Mesenteric fat pad (tissue), 1 donor: ENCODE measurements around the gene CLHC1. TPM values are rescaled to one million over a fixed set of nuclear protein-coding genes. Genes with fewer than 3 reads are reported as not detected.
"Not testable (repeated sequence)": the region's sequence is repeated elsewhere in the genome, so short reads cannot be mapped to it uniquely, and the experiment has no call there.

Experiments
- DNase-seq: peaks from one replicate; pipeline ENCODE4 v3.0.0-alpha.2; 2020; ENCODE audit warnings: low spot score
- total RNA-seq: library from RNA; stranded (reverse); fragmentation: NEBNext Ultra II Directional; extraction: Animal tissue kit (Norgen Biotek cat#: 25700); gene quantifications from one replicate; pipeline ENCODE4 v1.2.1, GENCODE V29; 2021
- donor health status: DM: yes; HTN: yes; CAD: no.

Gene CLHC1
- total RNA-seq, 1 donor from 2014 or later, result 5.2 TPM

DNA sequence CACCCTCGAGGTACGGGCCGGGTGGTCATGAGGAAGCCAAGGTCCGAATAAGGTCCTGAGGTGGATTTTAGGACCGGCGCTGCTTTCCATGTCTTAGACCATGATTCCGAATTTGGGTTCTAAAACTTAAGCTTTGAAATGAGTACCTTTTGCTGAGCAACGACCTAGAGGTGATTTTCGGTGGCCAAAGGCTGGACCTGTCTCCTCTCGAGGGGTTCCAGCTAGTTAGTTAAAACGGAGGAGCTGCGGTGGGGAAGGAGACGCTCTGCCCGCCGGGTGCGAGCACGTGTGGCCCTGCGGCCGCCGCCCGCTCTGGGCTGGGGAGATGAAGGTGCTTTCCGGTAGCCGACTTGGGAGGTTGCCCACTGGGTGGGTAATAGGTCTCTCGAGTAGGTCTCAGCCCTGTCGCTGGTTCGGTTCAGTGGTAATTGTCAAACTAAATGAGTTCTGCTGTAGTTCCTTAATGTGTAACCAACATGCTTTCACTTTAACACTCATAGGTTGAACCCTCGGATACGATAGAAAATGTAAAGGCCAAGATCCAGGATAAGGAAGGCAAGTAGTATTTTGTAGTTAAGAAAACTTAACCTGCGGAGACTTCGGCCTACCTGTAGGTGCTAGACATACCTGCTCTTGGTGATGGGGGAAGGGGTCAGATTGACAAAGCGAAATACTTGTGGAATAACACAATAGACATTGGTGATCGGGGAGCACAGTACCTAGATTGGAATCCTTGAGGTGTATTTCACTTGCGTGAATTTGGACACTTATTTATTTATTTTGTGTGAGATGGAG, 967 bp upstream of the CLHC1 start:
- no peak for DNase-seq

DNA sequence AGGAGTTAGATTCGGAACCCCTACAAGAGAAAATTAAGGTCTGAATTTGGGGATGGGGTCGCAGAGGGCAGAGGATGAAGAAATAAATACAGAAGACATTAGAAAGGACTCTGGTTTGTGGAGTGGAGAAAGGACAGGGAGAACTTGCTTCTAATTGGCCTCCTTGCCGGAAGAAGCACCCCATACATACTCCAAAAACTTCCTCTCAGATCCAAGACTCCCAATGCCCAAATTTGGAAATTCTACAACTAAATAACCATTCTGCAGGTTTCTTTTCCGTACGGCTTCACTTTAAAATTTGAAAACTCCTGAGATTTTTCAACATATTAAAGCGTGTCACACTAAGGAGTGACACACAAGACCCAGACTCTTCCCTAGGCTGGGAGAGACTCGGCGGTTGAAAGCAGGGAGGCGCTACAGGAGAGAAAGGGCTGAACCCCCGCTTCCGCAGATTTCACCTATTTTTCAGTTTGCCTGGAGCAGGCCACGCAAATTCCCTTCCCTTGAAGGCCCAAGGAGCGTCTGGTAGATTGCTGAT, 478 bp downstream of the CLHC1 start:
- DNase-seq, result no peak

DNA sequence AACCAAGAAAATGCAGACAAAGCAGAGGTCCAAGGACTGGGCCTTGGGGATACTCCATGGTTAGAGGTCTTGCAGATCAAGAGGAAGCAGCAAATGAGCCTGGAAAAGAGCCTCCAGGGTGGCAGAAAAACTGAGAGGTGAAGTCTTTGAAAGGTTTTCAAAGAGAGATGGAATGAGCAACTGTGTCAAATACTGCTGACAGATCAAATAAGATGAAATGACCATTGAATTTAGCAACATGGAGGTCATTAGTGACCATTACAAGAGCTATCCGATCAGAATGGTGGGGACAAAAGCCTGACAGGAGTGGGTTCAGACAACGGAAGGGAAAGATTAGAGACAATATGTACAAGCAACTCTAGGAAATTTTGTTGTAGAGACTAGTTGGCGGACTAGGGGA, 1.5 kb downstream of the CLHC1 start:
- DNase-seq, result no peak

DNA sequence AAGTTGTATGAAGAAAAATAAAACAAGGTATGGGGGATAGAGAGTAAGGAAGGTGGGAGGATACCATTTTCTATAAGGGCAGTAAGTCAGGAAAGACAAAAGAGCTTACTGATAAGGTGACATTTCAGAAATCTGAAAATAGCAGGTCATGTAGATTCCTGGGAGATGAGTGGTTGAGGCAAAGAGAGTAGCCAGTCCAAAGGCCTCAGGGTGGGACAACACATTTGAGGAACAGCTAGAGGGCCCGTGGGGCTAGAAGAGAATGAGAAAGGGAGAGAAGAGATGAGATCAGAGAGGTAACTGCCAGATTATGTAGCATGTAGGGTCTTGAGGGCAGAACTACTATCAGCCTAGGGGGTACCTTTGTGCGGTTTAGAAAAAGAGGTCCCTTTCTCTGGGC, 2.9 kb downstream of the CLHC1 start:
- DNase-seq, result no peak

DNA sequence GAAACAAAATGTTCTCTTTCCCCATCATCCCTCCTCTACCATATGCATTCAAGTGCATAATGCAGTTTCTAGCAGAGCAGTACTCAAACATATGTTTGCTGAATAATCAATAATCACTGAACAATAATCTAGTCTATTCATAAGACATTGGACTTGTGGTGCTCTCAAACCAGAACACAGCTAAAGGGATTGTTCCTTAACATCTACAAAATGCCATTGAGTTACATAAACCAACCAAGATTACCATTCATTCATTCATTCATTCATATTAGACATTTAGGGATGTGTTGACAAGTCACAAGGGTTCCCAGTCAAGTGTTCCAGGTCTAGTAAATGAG, 3.9 kb downstream of the CLHC1 start:
- DNase-seq, result no peak

DNA sequence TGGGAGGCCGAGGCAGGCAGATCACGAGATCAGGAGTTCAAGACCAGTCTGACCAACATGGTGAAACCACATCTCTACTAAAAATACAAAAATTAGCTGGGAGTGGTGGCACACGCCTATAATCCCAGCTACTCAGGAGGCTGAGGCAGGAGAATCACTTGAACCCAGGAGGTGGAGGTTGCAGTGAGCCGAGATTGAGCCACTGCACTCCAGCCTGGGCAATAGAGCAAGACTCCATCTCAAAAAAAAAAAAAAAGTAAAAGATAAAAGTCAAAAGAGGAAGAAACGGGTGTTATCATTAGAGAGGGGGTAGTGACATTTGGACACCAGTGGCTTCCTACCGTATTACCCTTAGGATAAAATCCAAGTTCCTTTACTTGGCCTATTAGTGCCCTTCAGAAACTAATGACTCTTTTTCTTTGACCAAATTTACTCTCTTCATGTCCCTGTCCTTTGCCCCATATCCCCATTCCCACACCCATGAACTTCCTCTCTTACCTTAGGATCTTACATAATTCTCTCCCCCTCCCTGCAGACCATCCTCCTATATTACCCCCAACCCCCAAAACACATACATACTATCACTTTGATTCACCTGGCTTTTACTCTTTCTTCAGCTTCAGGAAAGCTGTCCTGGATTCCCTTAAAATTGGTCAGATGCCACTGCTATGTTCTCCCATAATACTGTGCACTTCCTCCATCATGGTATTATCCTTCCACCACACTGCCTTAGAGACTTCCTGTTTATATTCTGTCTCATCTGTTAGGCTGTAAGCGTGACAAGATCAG, 4.5 kb downstream of the CLHC1 start:
- not testable (repeated sequence) for DNase-seq

DNA sequence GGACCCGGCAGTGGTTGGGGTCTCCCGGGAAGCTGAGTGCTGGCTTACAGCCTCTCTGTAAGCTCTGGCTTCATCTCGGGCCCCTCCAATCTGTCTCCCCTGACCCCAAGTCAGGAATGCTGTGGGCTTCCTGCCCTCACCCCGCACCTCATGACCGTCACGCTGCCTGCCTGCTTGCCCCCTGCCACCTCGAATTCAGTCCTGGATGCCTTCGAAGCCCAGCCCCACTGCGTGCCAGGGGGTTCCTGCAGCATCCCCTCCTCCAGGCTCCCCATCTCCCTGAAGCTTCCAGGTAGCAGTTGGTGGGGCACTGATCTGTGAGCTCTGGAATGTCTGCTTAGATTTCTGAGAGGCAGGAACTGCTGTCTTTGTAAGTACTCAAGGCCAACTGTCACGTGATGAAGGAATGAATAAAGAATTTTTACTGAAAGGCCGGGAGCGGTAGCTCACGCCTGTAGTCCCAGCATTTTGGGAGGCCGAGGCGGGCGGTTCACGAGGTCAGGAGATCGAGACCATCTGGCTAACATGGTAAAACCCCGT, 6.5 kb downstream of the CLHC1 start:
- DNase-seq, result no peak

DNA sequence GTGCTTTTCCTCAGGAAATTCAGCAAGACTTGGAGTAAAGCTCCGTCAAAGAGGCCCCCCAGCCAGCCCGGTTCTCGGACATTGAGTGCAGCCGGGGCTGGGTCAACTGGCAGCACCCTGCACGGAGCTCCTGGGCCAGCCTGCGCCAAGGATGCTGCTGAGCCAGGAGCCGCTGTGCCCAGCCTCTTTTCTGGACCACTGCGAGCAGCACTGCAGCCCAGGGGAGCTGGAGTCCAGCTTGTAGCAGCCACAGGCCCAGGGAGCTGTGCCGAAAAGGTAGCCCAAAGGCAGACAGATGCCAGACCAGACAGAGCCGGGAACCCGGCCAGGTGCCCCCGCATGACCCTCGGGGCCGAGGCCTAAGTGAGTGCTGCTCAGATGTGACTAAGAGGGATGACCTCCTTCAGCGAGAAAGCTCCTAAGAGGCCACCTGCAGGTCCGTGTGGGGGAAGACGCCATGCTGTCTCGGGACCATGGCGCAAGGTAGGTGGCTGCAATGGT, 7.3 kb downstream of the CLHC1 start:
- no peak for DNase-seq

DNA sequence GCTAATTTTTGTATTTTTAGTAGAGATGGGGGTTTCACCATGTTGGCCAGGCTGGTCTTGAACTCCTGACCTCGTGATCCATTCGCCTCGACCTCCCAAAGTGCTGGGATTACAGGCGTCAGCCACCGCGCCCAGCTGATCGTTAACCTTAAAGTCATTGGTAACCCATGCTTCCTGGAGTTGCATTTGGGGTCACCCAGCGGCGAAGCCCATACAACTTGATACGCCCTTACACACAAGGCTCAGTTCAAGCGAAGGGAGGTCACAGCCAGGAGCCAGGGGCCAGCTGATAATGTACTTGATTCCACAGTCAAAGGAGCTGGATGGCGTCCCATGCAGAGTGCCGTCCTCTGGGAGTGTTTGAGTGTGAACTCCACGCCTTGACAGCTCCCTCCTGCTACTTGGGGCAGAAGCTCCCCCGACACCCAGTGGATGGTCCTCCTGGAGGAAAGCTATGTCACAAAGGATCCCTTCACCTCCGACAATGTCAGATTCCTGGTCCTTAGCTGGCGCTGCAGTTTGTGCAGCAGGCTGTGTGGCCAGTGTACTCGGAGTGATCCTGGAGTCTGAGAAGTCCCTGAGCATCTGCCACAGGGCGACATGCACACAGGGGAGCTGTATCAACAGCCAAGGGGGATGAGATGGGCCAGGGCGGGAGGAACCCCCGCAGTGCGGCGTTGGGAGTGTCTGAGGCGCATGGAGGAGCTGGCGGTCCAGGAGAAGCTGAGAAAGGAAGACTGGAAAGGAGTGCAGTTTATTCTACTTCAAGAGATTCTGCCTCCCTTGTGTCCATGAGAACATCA, 7.9 kb downstream of the CLHC1 start:
- no peak for DNase-seq

DNA sequence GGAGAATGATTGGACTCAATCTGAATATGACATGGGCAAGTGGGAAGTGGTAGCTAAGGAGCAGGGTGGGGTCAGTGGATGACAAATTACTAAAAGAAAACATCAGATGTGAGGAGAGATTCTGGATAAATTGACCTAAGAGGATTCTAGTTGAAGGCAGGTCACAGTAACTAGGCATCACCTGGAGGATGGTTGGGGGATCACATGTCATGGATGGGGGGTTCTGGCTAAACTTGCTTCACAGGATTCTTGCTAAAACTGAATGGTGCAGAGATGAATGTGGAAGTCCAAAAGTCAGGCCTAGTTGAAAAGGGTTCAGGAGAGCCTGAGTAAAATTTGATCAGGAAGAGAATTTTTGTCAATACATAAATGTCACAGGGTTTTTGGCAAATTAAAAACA, 18.3 kb downstream of the CLHC1 start:
- no peak for DNase-seq

DNA sequence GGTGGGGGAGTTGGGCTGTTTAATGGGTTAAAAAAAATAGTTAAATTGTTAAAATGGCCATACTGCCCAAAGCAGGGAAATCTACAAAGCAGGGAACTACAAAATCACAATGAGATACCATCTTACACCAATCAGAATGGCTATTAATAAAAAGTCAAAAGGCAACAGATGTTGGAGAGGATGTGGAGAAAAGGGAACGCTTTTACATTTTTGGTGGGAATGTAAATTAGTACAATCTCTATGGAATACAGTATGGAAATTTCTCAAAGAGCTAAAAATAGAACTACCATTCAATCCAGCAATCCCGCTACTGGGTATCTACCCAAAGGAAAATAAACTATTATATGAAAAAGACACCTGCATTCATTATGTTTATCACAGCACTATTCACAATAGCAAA, 27.1 kb downstream of the CLHC1 start:
- DNase-seq, result no peak

DNA sequence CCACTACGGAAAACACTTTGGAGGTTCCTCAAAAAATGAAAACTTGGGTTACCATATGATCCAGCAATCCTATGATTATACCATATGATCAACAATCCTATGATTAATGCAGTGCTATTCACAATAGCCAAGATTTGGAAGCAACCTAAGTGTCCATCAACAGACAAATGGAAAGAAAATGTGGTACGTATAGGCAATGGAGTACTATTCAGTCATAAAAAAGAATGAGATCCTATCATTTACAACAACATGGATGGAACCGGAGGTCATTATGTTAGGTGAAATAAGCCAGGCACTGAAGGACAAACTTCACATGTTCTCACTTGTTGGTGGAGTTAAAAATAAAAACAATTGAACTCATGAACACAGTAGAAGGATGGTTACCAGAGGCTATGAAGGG, 27.6 kb downstream of the CLHC1 start:
- DNase-seq, result no peak

DNA sequence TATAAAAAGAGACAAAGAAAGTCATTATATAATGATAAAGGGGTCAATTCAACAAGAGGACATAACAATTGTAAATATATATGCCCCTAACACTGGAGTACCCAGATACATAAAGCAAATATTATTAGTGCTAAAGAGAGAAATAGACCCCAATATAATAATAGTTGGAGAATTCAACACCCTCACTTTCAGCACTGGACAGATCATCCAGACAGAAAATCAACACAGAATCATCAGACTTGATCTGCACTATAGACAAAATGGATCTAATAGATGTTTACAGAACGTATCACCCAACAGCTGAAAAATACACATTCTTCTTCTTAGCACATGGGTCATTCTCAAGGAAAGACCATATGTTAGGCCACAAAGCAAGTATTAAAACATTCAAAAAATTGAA, 31.7 kb downstream of the CLHC1 start:
- DNase-seq, result no peak

DNA sequence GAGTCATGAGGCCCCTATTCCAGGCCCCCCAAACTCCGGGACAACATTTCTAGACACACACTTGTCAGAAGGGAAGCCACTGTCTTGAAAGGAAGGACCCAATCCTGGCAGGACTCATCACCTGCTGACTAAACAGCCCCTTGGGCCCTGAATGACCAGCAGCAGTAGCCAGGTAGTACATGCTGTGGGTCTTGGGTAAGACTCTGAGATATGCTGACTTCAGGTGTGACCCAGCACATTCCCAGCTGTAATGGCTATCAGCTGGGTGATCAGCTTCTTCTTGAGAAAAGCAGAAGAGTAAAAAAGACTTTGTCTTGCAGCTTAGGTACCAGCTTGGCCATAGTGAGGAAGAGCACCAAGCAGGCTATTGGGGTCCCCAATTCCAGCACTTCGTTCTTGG, 35.6 kb downstream of the CLHC1 start:
- no peak for DNase-seq

DNA sequence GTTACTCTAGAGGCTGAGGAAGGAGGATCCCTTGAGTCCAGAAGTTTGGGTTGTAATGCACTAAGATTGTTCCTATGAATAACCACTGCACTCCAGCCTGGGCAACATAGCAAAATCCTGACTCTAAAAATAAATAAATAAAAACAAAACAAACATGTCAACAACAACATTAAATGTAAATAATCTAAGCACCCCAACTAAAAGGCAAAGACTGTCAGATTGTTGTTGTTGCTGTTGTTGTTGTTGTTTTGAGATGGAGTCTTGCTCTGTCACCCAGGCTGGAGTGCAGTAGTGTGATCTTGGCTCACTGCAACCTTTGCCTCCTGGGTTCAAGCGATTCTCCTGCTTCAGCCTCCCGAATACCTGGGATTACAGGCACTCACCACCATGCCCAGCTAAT, 40.2 kb downstream of the CLHC1 start:
- DNase-seq, result not testable (repeated sequence)

DNA sequence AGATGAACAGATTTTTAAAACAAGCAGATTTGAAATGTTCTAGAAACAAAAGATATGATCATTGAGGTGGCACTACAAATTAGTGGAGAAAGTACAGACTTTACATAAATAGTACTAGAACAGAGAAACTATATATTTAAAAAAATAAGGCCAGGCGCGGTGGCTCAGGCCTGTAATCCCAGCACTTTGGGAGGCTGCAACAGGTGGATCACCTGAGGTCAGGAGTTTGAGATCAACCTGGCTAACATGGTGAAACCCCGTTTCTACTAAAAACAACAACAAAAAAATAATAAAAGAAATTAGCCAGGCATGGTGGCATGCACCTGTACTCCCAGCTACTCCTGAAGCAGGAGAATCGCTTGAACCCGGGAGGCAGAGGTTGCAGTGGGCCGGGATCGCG, 45.3 kb downstream of the CLHC1 start:
- not testable (repeated sequence) for DNase-seq

DNA sequence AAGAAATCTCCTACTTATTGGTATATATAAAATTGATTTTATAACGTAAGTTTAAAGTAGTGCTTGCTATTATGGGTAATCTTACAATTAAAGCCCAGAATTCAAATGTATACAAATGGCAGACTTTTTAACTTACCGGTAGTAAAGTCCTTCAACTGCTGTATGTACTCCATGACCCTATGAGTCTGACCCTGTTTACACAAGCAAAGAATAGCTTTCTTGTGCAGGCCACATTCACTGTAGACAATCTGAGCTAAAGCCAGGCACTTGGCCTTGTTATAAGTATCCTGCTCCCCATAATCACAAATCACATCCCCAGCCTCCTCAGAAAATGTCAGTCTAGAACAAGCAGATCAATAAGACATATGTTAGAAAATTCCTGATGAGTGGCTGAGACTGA, 51.7 kb downstream of the CLHC1 start:
- DNase-seq, result no peak

DNA sequence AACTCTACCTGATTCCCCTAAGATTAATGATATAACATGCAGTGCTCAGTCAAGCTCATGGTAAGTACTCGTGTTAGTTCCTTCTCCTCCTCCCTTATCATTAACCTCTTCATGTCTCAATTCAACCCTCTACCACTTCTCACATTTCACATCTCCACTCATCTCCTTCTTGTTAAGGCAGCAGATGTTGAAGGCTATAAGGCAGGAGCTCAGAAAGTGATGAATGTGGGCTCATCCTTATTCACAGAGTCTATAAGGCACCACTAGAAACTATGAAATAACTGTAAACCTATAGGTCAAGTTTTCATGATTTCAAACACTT, 56.0 kb downstream of the CLHC1 start:
- no peak for DNase-seq

DNA sequence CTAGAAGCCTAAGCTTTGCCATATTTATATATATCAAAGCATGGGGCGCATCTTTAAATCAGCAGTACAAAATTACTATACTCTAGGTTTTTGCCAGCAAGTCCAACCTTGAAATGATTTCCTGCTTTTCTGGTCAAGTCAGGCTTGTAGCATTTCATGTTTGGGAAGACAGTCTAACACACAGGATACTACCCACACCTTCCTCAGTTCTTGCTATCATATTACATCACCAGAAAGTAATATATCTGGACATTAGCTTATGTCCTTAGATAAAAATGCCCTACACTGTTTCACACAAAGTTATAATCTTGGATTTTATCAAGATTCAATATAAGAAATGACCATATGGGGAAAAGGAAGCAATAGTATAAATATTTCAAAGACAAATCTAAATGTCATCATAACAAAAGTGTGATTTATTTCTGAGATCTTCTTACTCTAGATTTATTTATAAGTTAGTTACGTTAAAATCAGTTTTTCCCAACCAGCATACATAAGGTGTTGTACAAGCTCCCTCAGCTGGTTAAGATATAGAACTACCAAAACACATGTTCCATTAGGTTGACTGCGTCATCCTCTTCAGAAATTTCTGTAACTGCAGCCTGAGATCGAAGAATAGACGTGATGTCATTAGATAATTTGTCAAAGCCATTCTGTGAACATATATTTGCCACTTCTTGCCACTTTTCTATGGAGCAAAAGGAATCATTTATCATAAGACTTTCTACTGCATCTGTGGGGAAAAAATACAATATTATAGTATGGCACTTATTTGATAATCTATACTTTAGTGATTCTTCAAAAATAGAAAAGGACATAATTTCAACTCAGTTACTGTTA, 56.6 kb downstream of the CLHC1 start:
- no peak for DNase-seq

DNA sequence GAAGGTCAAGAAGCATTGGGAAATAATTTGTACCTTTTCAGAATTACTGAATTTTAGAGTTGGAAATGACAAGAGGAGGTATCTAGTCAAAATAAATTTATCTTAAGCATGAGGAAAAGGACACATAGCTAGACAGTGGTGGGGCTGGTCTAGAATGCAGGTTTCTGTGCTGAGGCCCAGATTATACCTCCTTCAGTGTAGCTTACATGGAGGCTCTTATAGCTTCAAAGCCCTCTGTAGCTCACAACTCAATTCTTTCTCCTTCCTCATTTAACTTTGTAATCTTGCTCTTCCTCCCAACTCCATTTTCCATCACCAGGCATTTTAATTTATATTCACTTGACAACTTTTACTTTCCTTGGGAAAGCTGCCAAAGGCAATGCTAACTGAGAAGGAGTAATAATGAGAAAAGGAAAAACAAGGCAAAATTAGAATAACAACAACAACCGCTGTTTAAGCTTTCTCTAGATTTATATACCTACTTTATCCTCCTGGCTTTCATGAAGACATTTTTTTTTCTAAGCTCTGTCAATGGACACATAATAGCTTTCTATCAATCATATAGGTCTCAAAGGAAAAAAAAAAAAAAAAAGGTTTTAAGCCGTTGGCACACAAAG, 58.5 kb downstream of the CLHC1 start:
- no peak for DNase-seq
